ENCODE results near the gene MEX3C.

- TF ChIP-seq CTCF (IDR thresholded peaks at IDR 0.05) (no peak), ZFX (IDR thresholded peaks at IDR 0.05; ENCODE audit: borderline replicate concordance) (no peak)
These were observed 33.1 kb downstream of the MEX3C start for GRCh38 chr18:51164342-51164741.
